ENCODE results near the gene EVC2. TPM values are rescaled to one million over a fixed set of nuclear protein-coding genes. Genes with fewer than 3 reads are reported as not detected.

EVC2 gene
- total and polyA plus RNA-seq, 7 donors = 0.60 to 14.7 (median 8.6) TPM; not detected in 1

GRCh38 chr4:5575941-5576340 is 132.4 kb downstream of the EVC2 start:
- WGBS, 2 donors = 53 to 79% methylated on average over 5 of the region's 5 CpGs
- TF ChIP-seq CTCF (IDR thresholded peaks at IDR 0.05) = no peak
- no peaks in the 10 kb centered on the region for H3K9me3 ChIP-seq
- H3K36me3 ChIP-seq = peaks cover 13 to 74% (median 26%) of the 10 kb centered on the region in 4 donors
- intact Hi-C loops (cut with DNase I) = no loop called here
- no peak for DNase-seq
- no peaks in the 10 kb centered on the region for H3K27me3 ChIP-seq
- H3K4me1 ChIP-seq = no peaks in the 10 kb centered on the region
- no peak overlapping the region for H3K4me3 ChIP-seq
- H3K27ac ChIP-seq = no peak overlapping the region

GRCh38 chr4:5574386-5574785 is 134.0 kb downstream of the EVC2 start:
- WGBS, 2 donors = 90 to 91% methylated on average over 5 of the region's 5 CpGs
- intact Hi-C loops (cut with DNase I) = no loop called here
- DNase-seq = no peak

GRCh38 chr4:5573965-5574364 is 134.4 kb downstream of the EVC2 start:
- 83 to 88% methylated on average over 8 of the region's 8 CpGs for WGBS, 2 donors
- intact Hi-C loops (cut with DNase I) = no loop called here
- TF ChIP-seq POLR2AphosphoS5 (IDR thresholded peaks at IDR 0.05) (no peak), POLR2A (IDR thresholded peaks at IDR 0.05) (no peak), EP300 (IDR thresholded peaks at IDR 0.05) (no peak), CTCF (IDR thresholded peaks at IDR 0.05) (no peak)

More at GRCh38 chr4:5574386-5574785, 134.0 kb downstream of the EVC2 start:
- Histone ChIP-seq H3K27ac (no peak overlapping the region), H3K9me3 (no peaks in the 10 kb centered on the region), H3K27me3 (no peaks in the 10 kb centered on the region), H3K36me3 (peaks cover 12 to 77% (median 24%) of the 10 kb centered on the region in 4 donors), H3K4me1 (no peaks in the 10 kb centered on the region), H3K4me3 (no peak overlapping the region)
- TF ChIP-seq EP300 (IDR thresholded peaks at IDR 0.05) (no peak), CTCF (IDR thresholded peaks at IDR 0.05) (no peak), POLR2AphosphoS5 (IDR thresholded peaks at IDR 0.05) (no peak), POLR2A (IDR thresholded peaks at IDR 0.05) (no peak)

GRCh38 chr4:5572751-5573150 is 135.6 kb downstream of the EVC2 start:
- no peaks in the 10 kb centered on the region for H3K4me1 ChIP-seq
- no peak overlapping the region for H3K27ac ChIP-seq
- H3K9me3 ChIP-seq = no peaks in the 10 kb centered on the region
- intact Hi-C loops (cut with DNase I) = no loop called here
- peaks cover 12 to 82% (median 22%) of the 10 kb centered on the region in 4 donors for H3K36me3 ChIP-seq
- H3K27me3 ChIP-seq = no peaks in the 10 kb centered on the region
- WGBS, 2 donors = 89 to 93% methylated on average over 5 of the region's 5 CpGs
- no peak overlapping the region for H3K4me3 ChIP-seq
- TF ChIP-seq EP300 (IDR thresholded peaks at IDR 0.05) (no peak), POLR2A (IDR thresholded peaks at IDR 0.05) (no peak), CTCF (IDR thresholded peaks at IDR 0.05) (no peak), POLR2AphosphoS5 (IDR thresholded peaks at IDR 0.05) (no peak)
- no peak for DNase-seq

More at GRCh38 chr4:5573965-5574364, 134.4 kb downstream of the EVC2 start:
- Histone ChIP-seq H3K36me3 (peaks cover 12 to 78% (median 24%) of the 10 kb centered on the region in 4 donors), H3K4me1 (no peaks in the 10 kb centered on the region), H3K9me3 (no peaks in the 10 kb centered on the region), H3K4me3 (no peak overlapping the region), H3K27ac (no peak overlapping the region), H3K27me3 (no peaks in the 10 kb centered on the region)
- no peak for DNase-seq

- 71 to 85% methylated on average over 2 of the region's 2 CpGs for WGBS, 2 donors
- intact Hi-C loops (cut with DNase I) = no loop called here
- Histone ChIP-seq H3K4me1 (no peaks in the 10 kb centered on the region), H3K27me3 (no peaks in the 10 kb centered on the region), H3K27ac (no peak overlapping the region), H3K4me3 (no peak overlapping the region), H3K36me3 (peaks cover 12 to 82% (median 22%) of the 10 kb centered on the region in 4 donors), H3K9me3 (no peaks in the 10 kb centered on the region)
- TF ChIP-seq POLR2AphosphoS5 (IDR thresholded peaks at IDR 0.05) (no peak), CTCF (IDR thresholded peaks at IDR 0.05) (no peak), EP300 (IDR thresholded peaks at IDR 0.05) (no peak), POLR2A (IDR thresholded peaks at IDR 0.05) (no peak)
- no peak for DNase-seq
Observed at GRCh38 chr4:5572114-5572513, 136.2 kb downstream of the EVC2 start.

Measured in sigmoid colon (tissue), 7 donors.